ENCODE results near the gene TMEM178B. TPM values are rescaled to one million over a fixed set of nuclear protein-coding genes. Genes with fewer than 3 reads are reported as not detected.

Gene TMEM178B
- total RNA-seq, 1 experiment from 2014 or later = not detected

DNA sequence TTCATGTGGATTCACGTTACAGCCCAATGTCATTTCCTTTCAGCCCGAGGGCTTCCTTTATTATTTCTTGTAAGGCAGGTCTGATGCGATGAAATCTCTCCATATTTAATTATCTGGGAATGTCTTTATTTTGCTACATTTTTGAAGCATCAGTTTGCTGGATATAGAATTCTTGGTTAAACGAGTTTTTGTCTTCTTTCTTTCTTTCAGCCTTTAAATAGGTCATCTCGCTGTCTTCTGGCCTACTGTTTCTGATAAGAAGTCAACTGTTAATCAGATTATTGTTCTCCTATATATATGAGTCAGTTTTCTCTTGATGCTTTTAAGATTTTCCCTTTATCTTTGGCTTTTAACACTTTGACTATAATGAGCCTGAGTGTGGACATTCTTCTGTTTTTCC lies 184.7 kb downstream of the TMEM178B start:
- no peaks in the 10 kb centered on the region for H3K4me1 ChIP-seq (replicated peaks; ENCODE audit: insufficient read depth)
- BruUV-seq (replicated peaks) = no TSS peak
- H3K4me2 ChIP-seq = no peak overlapping the region
- no peaks in the 10 kb centered on the region for H3K36me3 ChIP-seq (ENCODE audit: low read depth)
- H3F3A ChIP-seq (ENCODE audit: insufficient read depth, low read depth) = no peaks in the 10 kb centered on the region
- CTCF ChIA-PET = no interaction called here
- H3K9me3 ChIP-seq (ENCODE audit: insufficient read depth, low read depth) = no peaks in the 10 kb centered on the region
- intact Hi-C loops (cut with micrococcal nuclease; ENCODE audit: unreplicated experiment) = no loop called here
- no peak overlapping the region for H3K27ac ChIP-seq
- no peak for DNase-seq
- no peak overlapping the region for H2AFZ ChIP-seq
- no peak for TF ChIP-seq EZH2 (IDR thresholded peaks at IDR 0.05; ENCODE audit: low read depth)
- TF ChIP-seq, protein P1, sequence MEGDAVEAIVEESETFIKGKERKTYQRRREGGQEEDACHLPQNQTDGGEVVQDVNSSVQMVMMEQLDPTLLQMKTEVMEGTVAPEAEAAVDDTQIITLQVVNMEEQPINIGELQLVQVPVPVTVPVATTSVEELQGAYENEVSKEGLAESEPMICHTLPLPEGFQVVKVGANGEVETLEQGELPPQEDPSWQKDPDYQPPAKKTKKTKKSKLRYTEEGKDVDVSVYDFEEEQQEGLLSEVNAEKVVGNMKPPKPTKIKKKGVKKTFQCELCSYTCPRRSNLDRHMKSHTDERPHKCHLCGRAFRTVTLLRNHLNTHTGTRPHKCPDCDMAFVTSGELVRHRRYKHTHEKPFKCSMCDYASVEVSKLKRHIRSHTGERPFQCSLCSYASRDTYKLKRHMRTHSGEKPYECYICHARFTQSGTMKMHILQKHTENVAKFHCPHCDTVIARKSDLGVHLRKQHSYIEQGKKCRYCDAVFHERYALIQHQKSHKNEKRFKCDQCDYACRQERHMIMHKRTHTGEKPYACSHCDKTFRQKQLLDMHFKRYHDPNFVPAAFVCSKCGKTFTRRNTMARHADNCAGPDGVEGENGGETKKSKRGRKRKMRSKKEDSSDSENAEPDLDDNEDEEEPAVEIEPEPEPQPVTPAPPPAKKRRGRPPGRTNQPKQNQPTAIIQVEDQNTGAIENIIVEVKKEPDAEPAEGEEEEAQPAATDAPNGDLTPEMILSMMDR (conservative IDR thresholded peaks at IDR 0.05) = no peak
- H3K27me3 ChIP-seq (ENCODE audit: insufficient read depth, low read depth) = peaks cover 25% of the 10 kb centered on the region; the same call in 1 of the 2 replicates
- H3K9me2 ChIP-seq (ENCODE audit: insufficient read depth) = no peaks in the 10 kb centered on the region
- no peak overlapping the region for H3K4me3 ChIP-seq
- H3K79me2 ChIP-seq (ENCODE audit: low read depth) = no peaks in the 10 kb centered on the region
- H4K20me1 ChIP-seq (ENCODE audit: insufficient read depth) = no peaks in the 10 kb centered on the region
- POLR2A ChIA-PET (ENCODE audit: unreplicated experiment) = no interaction called here

DNA sequence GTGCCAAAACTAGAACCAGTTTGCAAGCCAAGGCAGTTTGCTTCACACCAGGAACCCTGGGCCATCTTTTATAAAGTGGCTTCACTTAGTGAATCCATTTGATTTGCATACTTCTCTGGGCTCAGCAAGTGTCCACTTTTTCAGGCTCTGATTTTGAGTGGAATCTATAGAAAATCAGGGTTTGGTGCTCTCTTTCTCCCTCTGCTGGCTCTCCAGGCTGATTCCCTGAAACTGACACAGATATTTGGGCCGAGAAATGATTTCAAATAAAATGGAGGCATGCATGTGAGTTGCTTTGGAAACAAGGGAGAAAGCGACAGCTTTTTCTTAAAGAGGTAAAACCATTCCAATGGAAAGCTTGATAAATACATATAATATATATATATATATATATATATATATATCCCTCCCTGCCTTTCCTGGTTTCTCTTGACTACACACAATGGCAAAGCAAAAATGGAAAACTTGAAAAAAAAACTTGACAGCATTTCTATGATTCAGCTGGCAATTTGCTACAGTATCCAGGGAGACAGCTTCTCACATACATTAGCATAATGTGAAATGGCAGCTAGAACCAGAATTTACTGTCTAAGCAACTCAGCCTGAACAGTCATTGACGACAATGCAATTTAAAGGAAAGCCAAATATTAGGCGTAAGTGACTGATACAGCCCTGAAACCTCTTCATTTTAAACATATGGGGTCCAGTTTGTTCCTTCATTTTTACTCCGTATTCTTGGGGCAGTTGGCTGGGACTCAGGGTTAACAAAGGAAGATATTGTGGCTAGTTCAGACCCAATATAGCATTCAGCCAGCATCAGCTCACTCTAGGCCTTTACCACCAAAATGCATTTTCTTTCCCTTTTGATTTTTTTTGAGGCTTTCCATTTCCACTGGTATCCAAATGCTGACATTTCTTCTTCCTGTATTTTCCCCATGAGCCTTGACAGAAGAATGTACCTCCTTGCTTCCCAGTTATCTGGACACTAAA lies 188.5 kb downstream of the TMEM178B start:
- Histone ChIP-seq H3K9me2 (ENCODE audit: insufficient read depth) (no peaks in the 10 kb centered on the region), H3K4me2 (no peak overlapping the region), H3K79me2 (ENCODE audit: low read depth) (no peaks in the 10 kb centered on the region), H3K4me1 (replicated peaks; ENCODE audit: insufficient read depth) (no peaks in the 10 kb centered on the region), H3F3A (ENCODE audit: insufficient read depth, low read depth) (no peaks in the 10 kb centered on the region), H3K27ac (no peak overlapping the region), H4K20me1 (ENCODE audit: insufficient read depth) (0 out of 2 replicates have a peak, but pooled peaks cover 3% of the 10 kb centered on the region), H3K9me3 (ENCODE audit: insufficient read depth, low read depth) (no peaks in the 10 kb centered on the region), H3K36me3 (ENCODE audit: low read depth) (no peaks in the 10 kb centered on the region), H2AFZ (no peak overlapping the region), H3K4me3 (no peak overlapping the region), H3K27me3 (ENCODE audit: insufficient read depth, low read depth) (peaks cover 23% of the 10 kb centered on the region)
- POLR2A ChIA-PET (ENCODE audit: unreplicated experiment) = no interaction called here
- TF ChIP-seq, protein P1 (conservative IDR thresholded peaks at IDR 0.05) = peak; percentile 37; the same call in 1 of the 2 replicates
- no peak for TF ChIP-seq EZH2 (IDR thresholded peaks at IDR 0.05; ENCODE audit: low read depth)
- no peak for DNase-seq
- intact Hi-C loops (cut with micrococcal nuclease; ENCODE audit: unreplicated experiment) = loop anchor here (10.0 kb wide), 1 partner anchor 382 kb away; no protein-coding TSS in a partner anchor
- BruUV-seq (replicated peaks) = no TSS peak
- CTCF ChIA-PET = no interaction called here

DNA sequence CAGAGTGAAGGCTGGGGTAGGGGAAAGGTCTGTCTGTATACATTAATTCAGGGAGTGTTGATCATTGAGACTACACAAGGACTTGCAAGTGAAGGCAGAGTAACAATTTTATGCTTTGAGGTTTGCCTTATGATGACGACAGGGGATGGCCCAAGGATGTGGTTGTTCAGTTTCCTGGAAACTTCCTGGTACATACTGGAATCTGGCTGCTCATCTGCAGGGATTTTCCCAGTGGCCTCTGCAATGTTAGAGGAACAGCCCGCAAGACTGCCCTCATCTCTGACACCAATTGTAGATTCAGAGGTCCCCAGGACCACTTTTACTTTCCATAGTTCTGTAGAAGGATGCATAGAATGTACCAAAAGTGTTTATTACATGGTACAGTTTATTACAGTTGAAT lies 189.6 kb downstream of the TMEM178B start:
- Histone ChIP-seq H3K4me2 (no peak overlapping the region), H3K4me1 (replicated peaks; ENCODE audit: insufficient read depth) (no peaks in the 10 kb centered on the region), H3K27ac (no peak overlapping the region), H4K20me1 (ENCODE audit: insufficient read depth) (0 out of 2 replicates have a peak, but pooled peaks cover 3% of the 10 kb centered on the region), H3K9me2 (ENCODE audit: insufficient read depth) (no peaks in the 10 kb centered on the region), H3K27me3 (ENCODE audit: insufficient read depth, low read depth) (peaks cover 32% of the 10 kb centered on the region), H3F3A (ENCODE audit: insufficient read depth, low read depth) (no peaks in the 10 kb centered on the region), H3K36me3 (ENCODE audit: low read depth) (no peaks in the 10 kb centered on the region), H2AFZ (no peak overlapping the region), H3K9me3 (ENCODE audit: insufficient read depth, low read depth) (no peaks in the 10 kb centered on the region), H3K4me3 (no peak overlapping the region), H3K79me2 (ENCODE audit: low read depth) (no peaks in the 10 kb centered on the region)
- TF ChIP-seq EZH2 (IDR thresholded peaks at IDR 0.05; ENCODE audit: low read depth) = no peak
- TF ChIP-seq, protein P1 (conservative IDR thresholded peaks at IDR 0.05) = no peak
- ChIA-PET POLR2A (ENCODE audit: unreplicated experiment) (no interaction called here), CTCF (no interaction called here)
- intact Hi-C loops (cut with micrococcal nuclease; ENCODE audit: unreplicated experiment) = loop anchor here (10.0 kb wide), 1 partner anchor 381 kb away; no protein-coding TSS in a partner anchor
- no peak for DNase-seq
- BruUV-seq (replicated peaks) = no TSS peak

All from PC-9 (cell line).